ENCODE data around the gene P2RX7. TPM values are rescaled to one million over a fixed set of nuclear protein-coding genes. Genes with fewer than 3 reads are reported as not detected.
A peak's percentile ranks its signal among the peaks of the same experiment; 100 is the strongest.

Gene P2RX7
- total and polyA plus RNA-seq, 9 of the 15 experiments (the other 6 are each of a cell fraction or from before 2014, with no cell fraction given): 0.04 to 0.65 (median 0.30) TPM

GRCh38 chr12:121138284-121138683, 5.6 kb downstream of the P2RX7 start (continued):
- TF ChIP-seq ZBTB40 (IDR thresholded peaks at IDR 0.05): no peak
- TF ChIP-seq ZBTB40 (CRISPR knock-in tag; IDR thresholded peaks at IDR 0.05): no peak
- no peak for TF ChIP-seq JUNB (CRISPR knock-in tag; conservative IDR thresholded peaks at IDR 0.05)
- no peak for TF ChIP-seq ILK (tag; IDR thresholded peaks at IDR 0.05; ENCODE audit: borderline replicate concordance, low read depth)
- TF ChIP-seq MGA (IDR thresholded peaks at IDR 0.05): peak; percentile 53
- no peak for TF ChIP-seq SMAD3 (CRISPR knock-in tag; conservative IDR thresholded peaks at IDR 0.05)
- TF ChIP-seq MYNN (IDR thresholded peaks at IDR 0.05): no peak
- TF ChIP-seq MYNN (CRISPR knock-in tag; IDR thresholded peaks at IDR 0.05): no peak
- TF ChIP-seq NBN (IDR thresholded peaks at IDR 0.05; ENCODE audit: low read depth): no peak
